H1 (cell line): Measurements from ENCODE around the gene ELMO1. TPM values are rescaled to one million over a fixed set of nuclear protein-coding genes. Genes with fewer than 3 reads are reported as not detected.

Experiments
- CTCF ChIA-PET: fragments of 300-600 bp; sonication (Branson Sonifier 250); formaldehyde crosslinking; loops from one replicate; lab custom pipeline; 2021; ENCODE audit not compliant: partially characterized antibody; lab: Charles Lee
- POLR2A ChIA-PET: fragments of 300-600 bp; sonication (Branson Sonifier 250); formaldehyde crosslinking; loops from one replicate; lab custom pipeline; 2021; ENCODE audit warnings: inconsistent platforms; ENCODE audit not compliant: partially characterized antibody; lab: Charles Lee
- DNase-seq, 2 experiments: peaks; one replicate each; pipeline versions ENCODE4 v3.0.0 to v3.0.0-alpha.2; 2010 to 2022; ENCODE audit warnings: low spot score in 2 of 2, low read depth in 1 of 2, mixed read lengths in 1 of 2
- FAIRE-seq: peaks from 2 replicates; lab custom pipeline; 2011; peaks lifted over from hg19 to GRCh38; lab: Jason Lieb, UNC
- H2AFZ ChIP-seq: 2 replicates; pipeline ENCODE4 v1.8.1; 2012; ENCODE audit warnings: low read length, inconsistent platforms
- H2AK5ac ChIP-seq: 2 replicates; pipeline ENCODE4 v1.6.1; 2013; ENCODE audit warnings: low read depth, low read length
- H2BK120ac ChIP-seq: replicated peaks from 2 replicates; pipeline ENCODE3; 2013; ENCODE audit warnings: low read depth, low read length, inconsistent platforms
- H2BK12ac ChIP-seq: 2 replicates; pipeline ENCODE4 v1.6.1; 2013; ENCODE audit warnings: low read depth, low read length
- H2BK15ac ChIP-seq: 2 replicates; pipeline ENCODE4 v1.6.1; 2013; ENCODE audit warnings: low read length
- H2BK20ac ChIP-seq: 2 replicates; pipeline ENCODE4 v1.6.1; 2013; ENCODE audit warnings: low read length
- H2BK5ac ChIP-seq: 2 replicates; pipeline ENCODE4 v1.6.1; 2013; ENCODE audit warnings: low read depth, low read length
- H3K14ac ChIP-seq: 2 replicates; pipeline ENCODE4 v1.6.1; 2013; ENCODE audit warnings: inconsistent platforms; ENCODE audit not compliant: insufficient read length
- H3K18ac ChIP-seq: 2 replicates; pipeline ENCODE4 v1.6.1; 2013; ENCODE audit warnings: low read length; ENCODE audit errors: extremely low read depth
- H3K23ac ChIP-seq: 2 replicates; pipeline ENCODE4 v1.6.1; 2013; ENCODE audit warnings: inconsistent platforms; ENCODE audit not compliant: insufficient read length
- H3K23me2 ChIP-seq: 2 replicates; pipeline ENCODE4 v1.6.1; 2013; ENCODE audit warnings: low read depth, low read length
- H3K27ac ChIP-seq: 2 replicates; pipeline ENCODE4 v1.6.1; 2011; ENCODE audit warnings: low read depth, low read length, inconsistent platforms
- H3K27me3 ChIP-seq, 4 experiments: replicated peaks in 1 of 4; 1 replicate in 1 of 4; 2 replicates in 3 of 4; pipeline versions ENCODE4 v1.6.1 to v1.8.1; 2011 to 2013; ENCODE audit warnings: low read length in 3 of 4, mild to moderate bottlenecking in 3 of 4, inconsistent platforms in 2 of 4, mixed read lengths in 2 of 4, moderate library complexity in 1 of 4; ENCODE audit not compliant: control insufficient read depth in 3 of 4, insufficient read depth in 3 of 4; ENCODE audit errors: extremely low read depth in 1 of 4
- H3K36me3 ChIP-seq, 4 experiments: 2 replicates each; pipeline versions ENCODE4 v1.6.1 to v1.8.1; 2011 to 2013; ENCODE audit warnings: mild to moderate bottlenecking in 4 of 4, low read length in 3 of 4, moderate library complexity in 2 of 4, control low read depth in 1 of 4, inconsistent platforms in 1 of 4; ENCODE audit not compliant: insufficient read depth in 4 of 4, control insufficient read depth in 2 of 4
- H3K4ac ChIP-seq: replicated peaks from 2 replicates; pipeline ENCODE3; 2013; ENCODE audit warnings: low read length, low read depth, mixed read lengths, inconsistent platforms; ENCODE audit not compliant: insufficient read length
- H3K4me1 ChIP-seq, 4 experiments: replicated peaks in 1 of 4; 1 replicate in 1 of 4; 2 replicates in 3 of 4; pipeline versions ENCODE4 v1.6.1 to v1.8.1; 2011 to 2013; ENCODE audit warnings: low read length in 3 of 4, inconsistent platforms in 2 of 4, mixed read lengths in 1 of 4; ENCODE audit not compliant: insufficient read depth in 4 of 4, control insufficient read depth in 3 of 4
- H3K4me2 ChIP-seq, 2 experiments: 2 replicates each; pipeline versions ENCODE4 v1.6.1 to v1.8.1; 2011 to 2013; ENCODE audit warnings: low read depth in 2 of 2, low read length in 2 of 2, control low read depth in 1 of 2, inconsistent platforms in 1 of 2, mild to moderate bottlenecking in 1 of 2; ENCODE audit not compliant: insufficient read depth in 1 of 2
- H3K4me3 ChIP-seq, 4 experiments: fragments of 200-600, 300-600 bp in 1 of 4; sonication (generic), shearing (Covaris generic), sonication (Bioruptor Twin) in 1 of 4; 2 replicates each; pipeline versions ENCODE4 v1.5.1 to v1.8.1; 2011 to 2016; ENCODE audit warnings: low read length in 4 of 4, low read depth in 3 of 4, control low read depth in 2 of 4, inconsistent platforms in 2 of 4, mild to moderate bottlenecking in 2 of 4, mixed read lengths in 1 of 4, moderate library complexity in 1 of 4; ENCODE audit not compliant: insufficient read depth in 2 of 4; ENCODE audit errors: extremely low read depth in 1 of 4
- H3K56ac ChIP-seq: replicated peaks from 2 replicates; pipeline ENCODE3; 2013; ENCODE audit warnings: low read depth, mild to moderate bottlenecking, mixed read lengths, low read length, inconsistent platforms; ENCODE audit not compliant: insufficient read length
- H3K79me1 ChIP-seq: 2 replicates; pipeline ENCODE4 v1.6.1; 2013; ENCODE audit warnings: low read depth, low read length, control low read depth
- H3K79me2 ChIP-seq, 2 experiments: 2 replicates each; pipeline versions ENCODE4 v1.6.1 to v1.8.1; 2012 to 2013; ENCODE audit warnings: low read length in 2 of 2, mild to moderate bottlenecking in 2 of 2, inconsistent platforms in 1 of 2; ENCODE audit not compliant: insufficient read depth in 2 of 2, control insufficient read depth in 1 of 2
- H3K9ac ChIP-seq, 4 experiments: replicated peaks in 1 of 4; 1 replicate in 1 of 4; 2 replicates in 3 of 4; pipeline versions ENCODE4 v1.6.1 to v1.8.1; 2011 to 2013; ENCODE audit warnings: low read depth in 3 of 4, low read length in 3 of 4, control low read depth in 2 of 4, mild to moderate bottlenecking in 2 of 4, moderate library complexity in 2 of 4, inconsistent platforms in 1 of 4; ENCODE audit errors: extremely low read depth in 1 of 4
- H3K9me3 ChIP-seq, 2 experiments: 2 replicates each; pipeline versions ENCODE4 v1.6.1 to v1.8.1; 2012 to 2013; ENCODE audit warnings: mild to moderate bottlenecking in 2 of 2, moderate library complexity in 2 of 2, control low read depth in 1 of 2, inconsistent platforms in 1 of 2, low read depth in 1 of 2, low read length in 1 of 2, mixed read lengths in 1 of 2; ENCODE audit not compliant: insufficient read depth in 2 of 2
- H4K20me1 ChIP-seq, 2 experiments: replicated peaks in 1 of 2; 2 replicates each; pipeline versions ENCODE3 to v1.8.1; 2011 to 2013; ENCODE audit warnings: inconsistent platforms in 2 of 2, low read length in 2 of 2, mild to moderate bottlenecking in 1 of 2; ENCODE audit not compliant: insufficient read depth in 2 of 2, control insufficient read depth in 1 of 2
- H4K5ac ChIP-seq: 2 replicates; pipeline ENCODE4 v1.6.1; 2013; ENCODE audit warnings: low read length, low read depth, mixed read lengths, inconsistent platforms; ENCODE audit not compliant: insufficient read length
- H4K8ac ChIP-seq: 2 replicates; pipeline ENCODE4 v1.8.0; 2013; ENCODE audit warnings: mild to moderate bottlenecking, moderate library complexity, low read length, inconsistent platforms; ENCODE audit not compliant: insufficient read depth; ENCODE audit errors: extremely low read depth
- H4K91ac ChIP-seq: replicated peaks from 2 replicates; pipeline ENCODE3; 2013; ENCODE audit warnings: low read length, mixed read lengths, inconsistent platforms; ENCODE audit not compliant: insufficient read length
- KDM4A ChIP-seq: IDR thresholded peaks from one replicate; pipeline ENCODE4 v1.7.1; 2012; ENCODE audit warnings: low read depth, mild to moderate bottlenecking, moderate library complexity, low read length, inconsistent platforms; ENCODE audit not compliant: severe bottlenecking
- MAX ChIP-seq: IDR thresholded peaks from 2 replicates; pipeline ENCODE4 v1.6.1; 2012; ENCODE audit warnings: inconsistent platforms
- POLR2AphosphoS5 ChIP-seq: IDR thresholded peaks from 2 replicates; pipeline ENCODE4 v1.6.1; 2011; ENCODE audit warnings: low read depth, low read length
- RXRA ChIP-seq: IDR thresholded peaks from 2 replicates; pipeline ENCODE4 v1.6.1; 2011; ENCODE audit warnings: low read depth, mild to moderate bottlenecking, low read length, moderate library complexity; ENCODE audit not compliant: insufficient read depth
- SIX5 ChIP-seq: IDR thresholded peaks from 2 replicates; pipeline ENCODE4 v1.6.1; 2011; ENCODE audit warnings: mild to moderate bottlenecking, low read depth, low read length
- SUZ12 ChIP-seq: fragments of 200-600 bp; sonication (generic); IDR thresholded peaks from 2 replicates; pipeline ENCODE4 v1.6.1; 2012; ENCODE audit warnings: mild to moderate bottlenecking, inconsistent platforms, low read length, moderate library complexity, mixed read lengths
- WGBS, 2 experiments: shearing (Covaris generic) in 1 of 2; methylation state at CpG; one replicate each; pipeline versions ENCODE4 v1.1.6 to v1.1.7; 2013 to 2015; ENCODE audit warnings: low lambda C conversion rate in 2 of 2, mixed read lengths in 2 of 2, inconsistent platforms in 1 of 2, low coverage in 1 of 2, missing lambda C conversion rate in 1 of 2; ENCODE audit not compliant: insufficient replicate concordance in 2 of 2, insufficient coverage in 1 of 2, insufficient read length in 1 of 2; ENCODE audit errors: extremely low coverage in 1 of 2, missing lambda C conversion rate in 1 of 2; 5-methylcytosine and 5-hydroxymethylcytosine counted together
- polyA plus RNA-seq, 7 experiments: library from polyadenylated mRNA; depleted of rRNA in 3 of 7; stranded (reverse) in 5 of 7; unstranded in 2 of 7; fragments of >200 nt in 5 of 7; fragments of 200-250 nt in 2 of 7; gene quantifications; 1 replicate in 5 of 7; 2 replicates in 1 of 7; 4 replicates in 1 of 7; pipeline versions ENCODE4 v1.2.1 to v1.2.3, GENCODE V29; 2011 to 2013; ENCODE audit warnings: missing spikeins in 2 of 7, mixed read lengths in 2 of 7
- total RNA-seq: library from RNA; stranded (reverse); fragmentation: NEBNext Ultra II Directional; extraction: Animal tissue kit (Norgen Biotek cat#: 25700); gene quantifications from 2 replicates; pipeline ENCODE4 v1.2.1, GENCODE V29; 2021

The ELMO1 gene
- total and polyA plus RNA-seq, 2 of the 8 experiments (the other 6 are each of a cell fraction or from before 2014, with no cell fraction given), result 18.4 to 21.0 TPM

GRCh38 chr7:36984710-36985312 is 463.9 kb downstream of the ELMO1 start:
- H4K8ac ChIP-seq, result no peak overlapping the region
- no peaks in the 10 kb centered on the region for H3K9me3 ChIP-seq
- H2AK5ac ChIP-seq, result no peak overlapping the region
- no peak overlapping the region for H2BK15ac ChIP-seq
- no peak overlapping the region for H3K4me2 ChIP-seq
- H3K79me2 ChIP-seq, result no peaks in the 10 kb centered on the region
- H3K36me3 ChIP-seq, result no peaks in the 10 kb centered on the region
- no peak overlapping the region for H3K9ac ChIP-seq
- no peaks in the 10 kb centered on the region for H3K27me3 ChIP-seq
- H2BK120ac ChIP-seq, result no peak overlapping the region
- H3K14ac ChIP-seq, result no peak overlapping the region
- no peak overlapping the region for H3K23ac ChIP-seq
- ChIA-PET CTCF (interaction anchor here (1.1 to 11.2 kb wide), 10 partner anchors 10 to 512 kb away, joined by 3 to 162 read pairs (median 14); no protein-coding TSS in a partner anchor), POLR2A (no interaction called here)
- peaks cover 0 to 14% (median 0%) of the 10 kb centered on the region in 4 experiments; a peak in 3 of 7 replicates for H3K4me1 ChIP-seq
- no peak overlapping the region for H3K4me3 ChIP-seq
- H2AFZ ChIP-seq, result no peak overlapping the region
- no peak overlapping the region for H3K56ac ChIP-seq
- TF ChIP-seq SUZ12, result no peak
- no peak for TF ChIP-seq POLR2AphosphoS5
- no peak for TF ChIP-seq MAX
- no peak for TF ChIP-seq RXRA
- TF ChIP-seq SIX5, result no peak
- TF ChIP-seq KDM4A, result no peak
- DNase-seq (no peak), FAIRE-seq (no peak)
- H3K27ac ChIP-seq, result no peak overlapping the region
- no peak overlapping the region for H2BK20ac ChIP-seq
- no peak overlapping the region for H4K5ac ChIP-seq
- H2BK5ac ChIP-seq, result no peak overlapping the region
- no peak overlapping the region for H4K91ac ChIP-seq
- WGBS, 2 experiments, result 85% methylated on average over 6 of the region's 6 CpGs; no CpG with 5 or more reads in 1 of the 2 experiments
- no peaks in the 10 kb centered on the region for H4K20me1 ChIP-seq
- H3K18ac ChIP-seq, result no peak overlapping the region
- H3K4ac ChIP-seq, result no peak overlapping the region
- no peaks in the 10 kb centered on the region for H3K79me1 ChIP-seq
- no peak overlapping the region for H2BK12ac ChIP-seq
- no peaks in the 10 kb centered on the region for H3K23me2 ChIP-seq
